ENCODE measurements around the gene SLC13A2. TPM values are rescaled to one million over a fixed set of nuclear protein-coding genes. Genes with fewer than 3 reads are reported as not detected.
"Not testable (repeated sequence)": the region's sequence is repeated elsewhere in the genome, so short reads cannot be mapped to it uniquely, and the experiment has no call there.

The SLC13A2 gene
- polyA plus RNA-seq, 1 experiment, result not detected

DNA sequence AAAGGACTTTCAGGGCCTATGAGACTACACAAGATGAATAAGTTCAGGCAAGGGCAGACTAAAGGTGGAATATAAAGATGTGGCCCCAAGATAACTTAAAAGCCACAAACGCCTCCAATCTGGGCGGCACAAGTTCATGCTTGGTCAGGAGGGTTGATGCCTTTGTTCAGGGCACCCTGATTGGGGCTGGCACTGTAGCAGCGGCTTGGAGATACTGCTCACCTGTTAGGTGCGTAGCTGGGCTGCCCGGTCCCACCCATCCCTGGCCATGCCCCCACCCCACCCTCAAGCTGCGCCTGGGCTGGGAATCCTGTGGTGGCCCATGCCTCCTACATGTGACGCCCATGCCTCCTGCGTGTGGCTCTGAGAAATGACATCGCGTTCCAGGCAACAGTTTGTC is 12.5 kb upstream of the SLC13A2 start:
- POLR2A ChIA-PET, result no interaction called here
- no peak for DNase-seq (ENCODE audit: low read depth)
- CTCF ChIA-PET, result no interaction called here

DNA sequence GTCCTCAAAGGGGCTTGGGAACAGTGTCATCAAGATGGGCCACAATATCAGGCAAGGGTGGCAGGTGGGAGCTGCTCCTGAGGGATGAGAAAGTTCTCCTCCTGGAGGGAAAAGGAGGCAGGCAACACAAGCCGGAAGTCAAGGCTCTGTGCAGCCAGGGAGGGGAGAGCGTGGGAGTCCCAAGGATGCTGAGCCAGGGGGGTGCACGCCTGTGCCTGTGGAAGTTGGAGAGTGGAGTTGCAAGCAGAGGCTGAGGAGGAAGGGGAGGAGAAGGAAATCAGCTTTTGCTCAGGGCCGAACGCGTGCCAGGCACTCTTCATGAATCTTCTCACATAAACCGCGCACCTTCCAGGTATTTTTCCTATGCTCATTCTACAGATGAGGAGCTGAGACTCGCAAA is 7.4 kb upstream of the SLC13A2 start:
- Histone ChIP-seq H3K4me3 (ENCODE audit: low read depth, low read length) (no peak overlapping the region), H3K36me3 (ENCODE audit: control insufficient read depth, insufficient read depth, low read length) (no peaks in the 10 kb centered on the region), H3K27me3 (ENCODE audit: control insufficient read depth, insufficient read depth, low read length) (peaks cover 11% of the 10 kb centered on the region)
- TF ChIP-seq, protein P1, sequence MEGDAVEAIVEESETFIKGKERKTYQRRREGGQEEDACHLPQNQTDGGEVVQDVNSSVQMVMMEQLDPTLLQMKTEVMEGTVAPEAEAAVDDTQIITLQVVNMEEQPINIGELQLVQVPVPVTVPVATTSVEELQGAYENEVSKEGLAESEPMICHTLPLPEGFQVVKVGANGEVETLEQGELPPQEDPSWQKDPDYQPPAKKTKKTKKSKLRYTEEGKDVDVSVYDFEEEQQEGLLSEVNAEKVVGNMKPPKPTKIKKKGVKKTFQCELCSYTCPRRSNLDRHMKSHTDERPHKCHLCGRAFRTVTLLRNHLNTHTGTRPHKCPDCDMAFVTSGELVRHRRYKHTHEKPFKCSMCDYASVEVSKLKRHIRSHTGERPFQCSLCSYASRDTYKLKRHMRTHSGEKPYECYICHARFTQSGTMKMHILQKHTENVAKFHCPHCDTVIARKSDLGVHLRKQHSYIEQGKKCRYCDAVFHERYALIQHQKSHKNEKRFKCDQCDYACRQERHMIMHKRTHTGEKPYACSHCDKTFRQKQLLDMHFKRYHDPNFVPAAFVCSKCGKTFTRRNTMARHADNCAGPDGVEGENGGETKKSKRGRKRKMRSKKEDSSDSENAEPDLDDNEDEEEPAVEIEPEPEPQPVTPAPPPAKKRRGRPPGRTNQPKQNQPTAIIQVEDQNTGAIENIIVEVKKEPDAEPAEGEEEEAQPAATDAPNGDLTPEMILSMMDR (IDR thresholded peaks at IDR 0.05; ENCODE audit: insufficient read depth, low read depth, low read length), result no peak
- CTCF ChIA-PET, result no interaction called here
- no peak for DNase-seq (ENCODE audit: low read depth)
- POLR2A ChIA-PET, result no interaction called here

More for the DNA sequence above, 12.5 kb upstream of the SLC13A2 start:
- peaks cover 7% of the 10 kb centered on the region for H3K27me3 ChIP-seq (ENCODE audit: control insufficient read depth, insufficient read depth, low read length)
- H3K36me3 ChIP-seq (ENCODE audit: control insufficient read depth, insufficient read depth, low read length), result no peaks in the 10 kb centered on the region
- H3K4me3 ChIP-seq (ENCODE audit: low read depth, low read length), result no peak overlapping the region
- TF ChIP-seq, protein P1 (IDR thresholded peaks at IDR 0.05; ENCODE audit: insufficient read depth, low read depth, low read length), result no peak

GRCh38 chr17:28466521-28467048 is 6.9 kb upstream of the SLC13A2 start:
- DNase-seq (ENCODE audit: low read depth), result no peak

DNA sequence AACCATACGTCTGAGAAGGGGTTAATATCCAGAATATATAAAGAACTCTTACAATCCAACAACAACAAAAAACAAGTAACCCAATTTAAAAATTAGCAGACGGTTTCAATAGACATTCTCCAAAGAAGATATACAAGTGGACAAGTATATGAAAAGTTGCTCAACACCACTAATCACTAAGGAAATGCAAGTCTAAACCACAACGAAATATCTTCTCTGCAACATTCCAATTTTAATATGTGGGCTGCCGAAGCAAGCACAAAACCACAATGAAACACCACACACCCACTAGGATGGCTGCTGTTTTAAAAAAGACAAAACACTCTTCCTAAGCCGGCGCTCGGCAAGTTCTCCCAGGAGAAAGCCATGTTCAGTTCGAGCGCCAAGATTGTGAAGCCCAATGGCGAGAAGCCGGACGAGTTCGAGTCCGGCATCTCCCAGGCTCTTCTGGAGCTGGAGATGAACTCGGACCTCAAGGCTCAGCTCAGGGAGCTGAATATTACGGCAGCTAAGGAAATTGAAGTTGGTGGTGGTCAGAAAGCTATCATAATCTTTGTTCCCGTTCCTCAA is 5.9 kb upstream of the SLC13A2 start:
- POLR2A ChIA-PET, result no interaction called here
- H3K36me3 ChIP-seq (ENCODE audit: control insufficient read depth, insufficient read depth, low read length), result no peaks in the 10 kb centered on the region
- DNase-seq (ENCODE audit: low read depth), result peak; percentile 31
- TF ChIP-seq, protein P1 (IDR thresholded peaks at IDR 0.05; ENCODE audit: insufficient read depth, low read depth, low read length), result no peak
- H3K27me3 ChIP-seq (ENCODE audit: control insufficient read depth, insufficient read depth, low read length), result peaks cover 11% of the 10 kb centered on the region
- no peak overlapping the region for H3K4me3 ChIP-seq (ENCODE audit: low read depth, low read length)
- CTCF ChIA-PET, result interaction anchor here (0.8 to 1.0 kb wide), 2 partner anchors 50 to 662 kb away, joined by 3 read pairs; no protein-coding TSS in a partner anchor

More at GRCh38 chr17:28466521-28467048, 6.9 kb upstream of the SLC13A2 start:
- Histone ChIP-seq H3K36me3 (ENCODE audit: control insufficient read depth, insufficient read depth, low read length) (no peaks in the 10 kb centered on the region), H3K4me3 (ENCODE audit: low read depth, low read length) (no peak overlapping the region), H3K27me3 (ENCODE audit: control insufficient read depth, insufficient read depth, low read length) (peaks cover 11% of the 10 kb centered on the region)
- ChIA-PET POLR2A (no interaction called here), CTCF (interaction anchor here (1.0 kb wide), 1 partner anchor 661 kb away, joined by 3 read pairs; no protein-coding TSS in a partner anchor)
- TF ChIP-seq, protein P1 (IDR thresholded peaks at IDR 0.05; ENCODE audit: insufficient read depth, low read depth, low read length), result no peak

DNA sequence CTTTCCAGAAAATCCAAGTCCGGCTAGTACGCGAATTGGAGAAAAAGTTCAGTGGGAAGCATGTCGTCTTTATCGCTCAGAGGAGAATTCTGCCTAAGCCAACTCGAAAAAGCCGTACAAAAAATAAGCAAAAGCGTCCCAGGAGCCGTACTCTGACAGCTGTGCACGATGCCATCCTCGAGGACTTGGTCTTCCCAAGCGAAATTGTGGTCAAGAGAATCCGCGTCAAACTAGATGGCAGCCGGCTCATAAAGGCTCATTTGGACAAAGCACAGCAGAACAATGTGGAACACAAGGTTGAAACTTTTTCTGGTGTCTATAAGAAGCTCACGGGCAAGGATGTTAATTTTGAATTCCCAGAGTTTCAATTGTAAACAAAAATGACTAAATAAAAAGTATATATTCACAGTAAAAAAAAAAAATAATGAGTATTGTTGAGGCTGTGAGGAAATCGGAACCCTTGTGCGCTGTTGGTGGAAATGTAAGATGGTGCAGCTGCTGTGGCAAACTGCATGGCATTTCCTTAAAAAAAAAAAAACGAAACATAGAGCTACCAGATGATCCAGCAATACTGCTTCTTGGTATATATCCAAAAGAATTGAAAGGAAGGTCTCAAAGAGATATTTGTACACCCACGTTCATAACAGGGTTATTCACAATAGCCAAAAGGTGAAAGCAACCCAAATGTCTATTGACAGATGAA is 5.3 kb upstream of the SLC13A2 start:
- CTCF ChIA-PET, result interaction anchor here (0.8 kb wide), 1 partner anchor 51 kb away, joined by 3 read pairs; no protein-coding TSS in a partner anchor
- not testable (repeated sequence) for H3K27me3 ChIP-seq (ENCODE audit: control insufficient read depth, insufficient read depth, low read length)

More for the DNA sequence above, 5.3 kb upstream of the SLC13A2 start:
- not testable (repeated sequence) for H3K36me3 ChIP-seq (ENCODE audit: control insufficient read depth, insufficient read depth, low read length); DNase-seq (ENCODE audit: low read depth); H3K4me3 ChIP-seq (ENCODE audit: low read depth, low read length)
- POLR2A ChIA-PET, result interaction anchor here (0.7 kb wide), 1 partner anchor 415 kb away, joined by 3 read pairs; no protein-coding TSS in a partner anchor
